GM12892 (cell line): Measurements from ENCODE around the gene GOT1.

Source experiments
- POLR2A ChIP-seq: IDR thresholded peaks from 2 replicates; pipeline ENCODE4 v1.6.1; 2011; ENCODE audit warnings: low read depth, low read length, control low read depth
- POLR2AphosphoS5 ChIP-seq: IDR thresholded peaks from 2 replicates; pipeline ENCODE4 v1.6.1; 2011; ENCODE audit warnings: low read depth, low read length, control low read depth
- TAF1 ChIP-seq: IDR thresholded peaks from 2 replicates; pipeline ENCODE4 v1.6.1; 2011; ENCODE audit warnings: low read depth, mild to moderate bottlenecking, control low read depth, low read length, borderline replicate concordance

DNA sequence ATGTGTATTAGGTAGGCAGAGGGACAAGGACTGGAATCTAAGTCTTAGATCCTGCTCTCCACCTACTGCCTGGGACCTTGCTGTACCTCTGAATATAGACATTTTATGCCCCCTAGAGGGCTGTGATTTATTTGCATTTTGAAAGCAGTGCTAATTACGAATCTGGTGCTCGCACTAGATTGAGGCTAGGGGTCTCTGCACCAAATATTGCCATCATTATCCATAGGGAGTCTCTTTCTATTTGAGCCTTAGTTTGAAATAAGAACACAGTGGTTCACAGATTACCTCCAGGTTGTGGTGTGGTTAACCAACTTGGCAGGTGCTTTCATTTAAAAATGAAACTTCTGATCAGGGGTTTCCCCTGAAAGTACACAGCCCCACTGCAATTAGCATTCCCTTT, 59.4 kb downstream of the GOT1 start:
- TF ChIP-seq POLR2A (no peak), TAF1 (no peak), POLR2AphosphoS5 (no peak)
